NCI-H1436 (cell line): ENCODE measurements around the gene EIPR1.
"Not testable (repeated sequence)": the region's sequence is repeated elsewhere in the genome, so short reads cannot be mapped to it uniquely, and the experiment has no call there.

Experiments used
- DNase-seq: peaks from one replicate; lab custom pipeline; 2025; lab: John Stamatoyannopoulos, UW

EIPR1 gene

DNA sequence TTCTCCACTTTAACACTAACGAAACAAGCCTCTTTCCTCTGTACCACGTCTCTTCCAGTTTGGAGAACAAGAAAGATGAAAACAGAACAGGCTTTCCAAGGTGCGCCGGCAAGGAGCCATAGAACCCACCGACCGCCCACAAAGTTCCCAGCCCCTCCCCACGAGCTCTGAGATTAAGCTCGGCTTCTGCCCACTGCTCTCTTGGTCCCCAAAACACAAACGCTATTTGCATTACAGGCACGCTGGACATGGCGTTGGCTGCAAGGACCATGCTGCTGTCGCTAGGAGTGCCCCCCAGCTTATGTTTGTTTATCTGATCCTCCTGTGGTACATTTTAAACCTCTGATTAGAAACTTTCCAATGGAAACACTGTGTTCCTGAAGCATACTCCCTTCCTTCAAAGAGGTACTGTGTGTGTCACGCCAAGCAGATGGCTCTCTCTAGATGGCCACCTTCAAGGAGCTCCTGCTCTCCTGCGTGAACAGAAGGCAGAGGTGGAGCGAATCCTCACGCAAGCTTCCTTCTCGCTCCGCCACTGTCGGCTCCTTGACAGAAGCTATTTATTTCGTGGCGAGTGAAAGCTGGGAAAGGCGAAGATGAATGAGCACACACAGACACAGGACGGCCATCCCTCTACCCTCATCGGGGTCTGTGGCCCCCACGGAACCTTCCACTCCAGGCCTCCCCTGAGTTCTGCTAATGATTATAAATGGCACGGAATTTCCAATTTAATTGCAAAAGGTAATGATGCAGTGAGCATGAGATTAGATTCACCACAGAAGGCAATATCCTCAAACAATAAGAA lies 166.2 kb downstream of the EIPR1 start:
- no peak for DNase-seq

DNA sequence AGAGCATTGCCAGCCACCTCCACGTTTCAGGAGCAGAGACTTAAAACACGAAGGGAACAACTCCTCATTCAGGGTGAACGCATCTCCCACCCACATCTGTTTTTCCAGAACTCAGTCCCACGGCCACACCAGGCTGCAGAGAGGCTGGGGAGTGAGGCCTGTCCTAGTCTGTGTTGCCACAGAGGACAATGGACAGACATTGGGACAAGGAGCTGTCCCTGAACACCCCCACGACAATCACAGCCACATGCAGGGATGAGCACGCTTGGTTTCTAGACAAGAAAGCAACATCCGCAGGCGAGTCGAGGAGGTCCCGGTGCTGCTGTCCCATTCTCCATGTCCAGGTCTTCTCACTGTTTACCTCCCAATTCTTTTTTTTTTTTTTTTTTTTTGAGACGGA lies 167.4 kb downstream of the EIPR1 start:
- DNase-seq = no peak

- DNase-seq = no peak
Observed at GRCh38 chr2:3209258-3209657, 168.4 kb downstream of the EIPR1 start.

DNA sequence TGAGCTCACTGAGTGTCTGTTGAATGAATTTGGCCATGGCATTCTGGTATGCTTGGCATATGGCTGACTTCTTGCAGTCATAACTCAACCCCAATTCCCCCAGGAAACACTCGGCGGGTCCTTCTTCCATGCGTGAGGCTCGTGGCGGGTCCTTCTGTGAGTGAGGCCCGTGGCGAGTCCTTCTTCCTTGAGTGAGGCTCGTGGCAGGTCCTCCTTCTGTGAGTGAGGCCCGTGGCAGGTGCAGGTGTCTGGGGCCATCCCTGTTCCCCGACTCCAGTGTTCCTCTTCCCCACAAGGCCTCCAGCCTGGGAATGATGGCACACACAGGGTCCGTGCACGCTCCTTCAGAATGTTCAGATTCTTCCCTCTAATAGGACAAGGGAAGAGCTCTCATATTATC lies 169.0 kb downstream of the EIPR1 start:
- DNase-seq = no peak

- no peak for DNase-seq
Observed at GRCh38 chr2:3208179-3208578, 169.4 kb downstream of the EIPR1 start.

- no peak for DNase-seq
Observed at GRCh38 chr2:3207091-3207491, 170.5 kb downstream of the EIPR1 start.

- DNase-seq = no peak
Observed at GRCh38 chr2:3205845-3206244, 171.8 kb downstream of the EIPR1 start.

GRCh38 chr2:3204031-3204821 lies 173.4 kb downstream of the EIPR1 start:
- DNase-seq = no peak

- no peak for DNase-seq
Observed at GRCh38 chr2:3203497-3204019, 174.1 kb downstream of the EIPR1 start.

DNA sequence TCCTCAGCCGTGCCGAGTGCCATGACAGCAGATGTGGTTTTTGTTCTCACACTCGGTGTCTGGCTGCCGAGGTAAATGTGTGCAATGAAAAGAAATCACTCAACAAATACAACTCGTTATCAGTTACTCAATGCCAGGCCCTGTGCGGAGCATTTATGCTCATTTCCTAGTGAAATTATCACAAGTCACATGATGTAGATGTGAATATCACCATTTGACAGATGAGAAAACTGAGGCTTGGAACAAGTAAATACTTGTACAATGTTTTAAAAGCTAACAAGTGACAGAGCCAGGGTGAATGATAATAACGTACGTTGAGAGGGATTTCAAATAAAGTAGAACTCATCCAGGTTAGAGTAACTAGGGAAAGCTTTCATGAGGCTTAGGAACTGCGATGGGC lies 174.7 kb downstream of the EIPR1 start:
- no peak for DNase-seq

- DNase-seq = no peak
Observed at GRCh38 chr2:3201281-3201680, 176.3 kb downstream of the EIPR1 start.

- no peak for DNase-seq
Observed at GRCh38 chr2:3200420-3200939, 177.1 kb downstream of the EIPR1 start.

DNA sequence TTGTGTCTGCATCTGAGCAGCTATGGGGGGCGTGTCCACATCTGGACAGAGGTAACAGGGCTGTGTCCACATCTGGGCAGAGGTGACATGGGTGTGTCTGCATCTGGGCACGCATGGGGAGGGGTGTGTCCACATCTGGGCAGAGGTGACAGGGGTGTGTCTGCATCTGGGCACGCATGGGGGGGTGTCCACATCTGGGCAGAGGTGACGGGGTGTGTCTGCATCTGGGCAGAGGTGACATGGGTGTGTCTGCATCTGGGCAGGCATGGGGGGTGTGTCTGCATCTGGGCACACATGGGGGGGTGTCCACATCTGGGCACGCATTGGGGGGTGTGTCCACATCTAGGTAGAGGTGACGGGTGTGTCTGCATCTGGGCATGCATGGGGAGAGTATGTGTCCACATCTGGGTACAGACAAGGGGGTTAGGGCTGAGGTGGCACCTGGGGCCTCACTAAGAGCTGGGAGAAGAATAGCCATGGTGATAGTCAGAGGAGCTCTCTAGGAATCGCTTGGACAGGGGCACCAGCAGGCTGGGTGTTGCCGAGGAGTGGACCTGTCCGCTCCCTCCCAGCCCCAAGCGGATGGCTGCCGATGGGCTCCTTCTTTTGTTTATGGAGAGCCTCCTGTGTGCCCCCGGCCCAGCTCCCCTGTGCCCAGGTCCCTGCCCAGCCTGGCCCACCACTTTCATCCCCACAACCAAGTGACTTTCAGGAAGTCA lies 177.8 kb downstream of the EIPR1 start:
- DNase-seq = no peak

GRCh38 chr2:3198671-3199192 lies 178.9 kb downstream of the EIPR1 start:
- DNase-seq = not testable (repeated sequence)

GRCh38 chr2:3198119-3198518 lies 179.5 kb downstream of the EIPR1 start:
- DNase-seq = no peak

GRCh38 chr2:3197308-3197707 lies 180.3 kb downstream of the EIPR1 start:
- no peak for DNase-seq

DNA sequence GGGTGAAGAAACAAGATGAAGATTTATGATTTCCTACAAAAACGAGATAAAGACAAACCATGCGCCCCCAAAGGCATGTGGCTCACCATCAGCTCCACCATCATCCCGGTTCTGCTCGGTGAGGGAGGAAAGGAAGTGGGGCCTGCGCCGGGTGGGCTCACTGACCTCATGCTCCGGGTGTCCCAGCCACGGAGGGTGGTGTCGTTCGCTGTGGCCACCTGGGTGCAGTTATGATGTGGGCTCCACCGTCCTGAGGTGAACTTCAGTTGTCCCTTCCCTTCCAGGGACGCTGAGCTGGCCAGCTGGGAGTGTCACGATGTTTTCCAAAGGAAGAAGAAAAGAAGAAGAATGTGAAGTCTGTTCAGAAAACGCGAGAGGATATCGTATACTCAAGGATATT lies 180.9 kb downstream of the EIPR1 start:
- DNase-seq = no peak

DNA sequence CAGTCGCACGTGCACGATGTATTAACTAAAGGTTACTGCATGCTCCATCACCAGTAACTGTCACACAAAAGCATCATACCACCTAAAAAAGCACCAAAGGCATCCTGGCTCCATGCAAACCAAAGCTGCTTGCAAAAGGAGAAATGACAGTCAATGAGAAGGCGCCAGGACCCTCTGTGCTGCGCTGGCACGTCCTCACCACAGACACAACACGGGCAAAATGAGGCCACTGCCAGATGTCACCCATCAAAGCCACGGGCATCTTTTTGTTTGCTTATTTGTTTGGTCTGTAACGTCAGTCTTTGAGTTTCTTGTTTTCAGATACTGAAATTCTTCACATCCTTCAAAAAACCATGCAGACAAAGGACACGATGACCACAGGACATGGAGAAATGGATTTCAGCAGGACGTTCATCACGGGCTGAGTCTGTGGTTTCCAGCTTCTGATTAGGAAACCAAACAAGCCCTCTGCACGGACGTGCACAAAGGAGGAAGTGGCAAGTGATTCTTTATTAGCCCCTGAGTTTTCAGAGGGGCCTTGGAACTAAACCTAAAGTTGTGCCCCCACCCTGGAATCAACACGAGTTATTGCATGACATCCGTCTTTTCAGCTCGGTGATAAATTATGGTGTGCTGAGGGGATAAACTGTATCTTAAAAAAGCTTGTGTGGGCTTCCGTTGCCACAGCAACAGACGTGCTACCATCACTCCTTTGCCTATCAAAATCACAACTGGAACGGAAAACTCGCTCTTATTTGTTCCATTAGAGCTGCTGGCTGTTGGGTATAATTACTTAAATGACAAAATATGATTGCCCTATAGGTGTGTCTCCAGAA lies 181.8 kb downstream of the EIPR1 start:
- no peak for DNase-seq

DNA sequence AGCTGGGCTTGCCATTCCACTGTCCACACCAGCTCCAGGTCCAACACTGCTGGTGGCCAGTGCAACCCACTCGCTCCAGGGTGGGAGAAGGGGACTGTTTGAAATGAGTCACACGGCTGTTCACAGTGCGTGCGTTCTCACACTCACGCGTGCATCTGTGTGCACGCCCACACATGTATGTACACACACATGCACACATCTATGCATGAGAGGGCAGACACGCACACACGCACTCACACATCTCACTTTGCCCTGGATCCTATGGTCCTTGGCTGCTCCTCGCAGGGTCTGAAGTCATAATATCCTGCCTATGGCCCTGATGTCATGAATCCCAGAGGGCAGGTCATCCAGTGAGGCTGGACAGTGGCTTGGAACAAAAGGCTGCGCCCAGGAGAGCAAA lies 182.8 kb downstream of the EIPR1 start:
- DNase-seq = no peak

DNA sequence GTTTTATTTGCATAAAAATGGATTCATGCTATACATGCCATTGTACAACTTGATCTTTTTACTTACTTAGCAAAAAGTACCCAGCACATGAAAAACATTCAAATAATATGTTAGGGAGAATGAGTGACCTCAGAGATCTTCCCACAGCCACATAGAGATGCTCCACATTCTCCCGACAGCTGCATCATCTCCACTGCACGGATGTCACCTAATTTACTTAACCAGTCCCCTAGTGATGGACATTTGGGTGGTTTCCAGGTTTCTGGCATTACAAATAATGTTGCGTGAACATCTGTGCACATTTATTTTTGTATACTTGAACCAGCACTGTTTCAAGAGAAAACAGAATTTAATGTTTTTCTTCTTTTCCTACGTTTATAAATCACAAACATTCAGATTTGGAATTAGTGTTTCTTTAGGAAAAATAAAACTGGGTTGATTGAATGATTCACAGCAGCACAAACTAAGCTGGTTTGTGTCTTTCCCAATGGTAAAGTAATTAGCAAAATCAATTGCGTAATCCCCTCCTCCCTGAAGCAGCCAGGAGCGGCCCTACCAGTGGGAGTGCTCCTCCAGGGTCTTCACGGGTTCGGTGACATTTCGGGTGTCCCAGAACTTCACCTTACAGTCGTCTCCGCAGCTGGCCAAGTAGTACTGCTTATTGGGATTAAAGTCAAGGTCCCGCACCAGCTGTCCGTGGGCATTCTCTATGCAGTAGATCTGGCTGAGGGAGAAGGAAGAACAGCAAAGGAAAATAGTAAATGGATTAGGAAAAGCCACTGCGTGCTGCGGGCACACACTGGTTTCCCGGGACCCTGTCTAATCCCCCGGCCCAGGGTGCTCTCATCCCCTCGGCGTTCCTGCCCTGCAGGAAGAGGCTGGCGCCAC lies 183.9 kb downstream of the EIPR1 start:
- no peak for DNase-seq
